NCI-H82 treated with DMSO at 0.1 percent for 48 hours (cell line): ENCODE results near the gene CCT3.
"Not testable (repeated sequence)": the region's sequence is repeated elsewhere in the genome, so short reads cannot be mapped to it uniquely, and the experiment has no call there.

Experiments
- DNase-seq: peaks from one replicate; lab custom pipeline; 2025; ENCODE audit not compliant: unreplicated experiment; lab: John Stamatoyannopoulos, UW

Gene CCT3

GRCh38 chr1:156368889-156369684, 31.0 kb upstream of the CCT3 start, which contains the start of gene RHBG:
Gene RHBG (plus strand): TSS chr1:156369211. CDS start chr1:156369250, 39 bp downstream.
- no peak for DNase-seq

GRCh38 chr1:156368157-156368658, 30.1 kb upstream of the CCT3 start:
- DNase-seq: no peak

GRCh38 chr1:156367383-156368156, 29.5 kb upstream of the CCT3 start:
- DNase-seq: no peak

GRCh38 chr1:156366378-156367166, 28.5 kb upstream of the CCT3 start:
- DNase-seq: no peak

- no peak for DNase-seq
Measured at GRCh38 chr1:156365754-156366153, 27.7 kb upstream of the CCT3 start.

GRCh38 chr1:156360534-156360933, 22.4 kb upstream of the CCT3 start:
- DNase-seq: no peak

- DNase-seq: peak; percentile 70
Measured at GRCh38 chr1:156359973-156360372, 21.9 kb upstream of the CCT3 start.

- DNase-seq: no peak
Measured at GRCh38 chr1:156359249-156359648, 21.2 kb upstream of the CCT3 start.

- no peak for DNase-seq
Measured at GRCh38 chr1:156358641-156359040, 20.5 kb upstream of the CCT3 start.

GRCh38 chr1:156357977-156358376, 19.9 kb upstream of the CCT3 start:
- DNase-seq: no peak

GRCh38 chr1:156356875-156357534, 18.9 kb upstream of the CCT3 start:
- DNase-seq: peak; percentile 66

GRCh38 chr1:156356262-156356874, 18.3 kb upstream of the CCT3 start:
- no peak for DNase-seq

GRCh38 chr1:156352481-156352880, 14.4 kb upstream of the CCT3 start:
- DNase-seq: not testable (repeated sequence)

GRCh38 chr1:156347331-156347730, 9.2 kb upstream of the CCT3 start:
- no peak for DNase-seq

- DNase-seq: peak; percentile 77
Measured at GRCh38 chr1:156346636-156347035, 8.5 kb upstream of the CCT3 start.

- not testable (repeated sequence) for DNase-seq
Measured at GRCh38 chr1:156346035-156346434, 7.9 kb upstream of the CCT3 start.

GRCh38 chr1:156344409-156344808, 6.3 kb upstream of the CCT3 start:
- peak; percentile 98 for DNase-seq

- no peak for DNase-seq
Measured at GRCh38 chr1:156342166-156342955, 4.3 kb upstream of the CCT3 start.

GRCh38 chr1:156337888-156338179, 258 bp downstream of the CCT3 start:
- DNase-seq: no peak
